Measurements from ENCODE around the gene IQCN.

Gene IQCN

GRCh38 chr19:18287836-18288772 is 13.9 kb upstream of the IQCN start:
- TF ChIP-seq CTCF (IDR thresholded peaks at IDR 0.05; ENCODE audit: poor library complexity, severe bottlenecking): no peak
- Histone ChIP-seq H3K36me3 (ENCODE audit: low read depth) (no peaks in the 10 kb centered on the region), H3K27me3 (ENCODE audit: insufficient read depth, poor library complexity, severe bottlenecking) (no peaks in the 10 kb centered on the region), H3K4me3 (ENCODE audit: severe bottlenecking) (no peak overlapping the region), H3K9me3 (ENCODE audit: severe bottlenecking) (no peaks in the 10 kb centered on the region), H3K27ac (ENCODE audit: poor library complexity, severe bottlenecking) (no peak overlapping the region), H3K4me1 (ENCODE audit: insufficient read depth, poor library complexity, severe bottlenecking) (peaks cover 3% of the 10 kb centered on the region)
- DNase-seq (ENCODE audit: low spot score) (no peak), ATAC-seq (ENCODE audit: low read depth) (no peak)

- Histone ChIP-seq H3K27me3 (ENCODE audit: insufficient read depth, poor library complexity, severe bottlenecking) (no peaks in the 10 kb centered on the region), H3K4me3 (ENCODE audit: severe bottlenecking) (no peak overlapping the region), H3K36me3 (ENCODE audit: low read depth) (no peaks in the 10 kb centered on the region), H3K9me3 (ENCODE audit: severe bottlenecking) (no peaks in the 10 kb centered on the region), H3K27ac (ENCODE audit: poor library complexity, severe bottlenecking) (no peak overlapping the region), H3K4me1 (ENCODE audit: insufficient read depth, poor library complexity, severe bottlenecking) (peaks cover 7% of the 10 kb centered on the region)
- DNase-seq (ENCODE audit: low spot score) (no peak), ATAC-seq (ENCODE audit: low read depth) (no peak)
- TF ChIP-seq CTCF (IDR thresholded peaks at IDR 0.05; ENCODE audit: poor library complexity, severe bottlenecking): no peak
Observed at GRCh38 chr19:18286973-18287635, 12.9 kb upstream of the IQCN start.

- peaks cover 7% of the 10 kb centered on the region for H3K4me1 ChIP-seq (ENCODE audit: insufficient read depth, poor library complexity, severe bottlenecking)
- no peak for TF ChIP-seq CTCF (IDR thresholded peaks at IDR 0.05; ENCODE audit: poor library complexity, severe bottlenecking)
- H3K36me3 ChIP-seq (ENCODE audit: low read depth): no peaks in the 10 kb centered on the region
- H3K27me3 ChIP-seq (ENCODE audit: insufficient read depth, poor library complexity, severe bottlenecking): no peaks in the 10 kb centered on the region
- no peak for ATAC-seq (ENCODE audit: low read depth)
- DNase-seq (ENCODE audit: low spot score): no peak
- H3K9me3 ChIP-seq (ENCODE audit: severe bottlenecking): no peaks in the 10 kb centered on the region
- H3K4me3 ChIP-seq (ENCODE audit: severe bottlenecking): no peak overlapping the region
- no peak overlapping the region for H3K27ac ChIP-seq (ENCODE audit: poor library complexity, severe bottlenecking)
Observed at GRCh38 chr19:18284712-18285360, 10.6 kb upstream of the IQCN start.

GRCh38 chr19:18283338-18283737 is 9.1 kb upstream of the IQCN start:
- H3K27ac ChIP-seq (ENCODE audit: poor library complexity, severe bottlenecking): peak overlapping the region; percentile 95
- peaks cover 7% of the 10 kb centered on the region for H3K4me1 ChIP-seq (ENCODE audit: insufficient read depth, poor library complexity, severe bottlenecking)
- no peak for ATAC-seq (ENCODE audit: low read depth)
- no peaks in the 10 kb centered on the region for H3K9me3 ChIP-seq (ENCODE audit: severe bottlenecking)
- no peak for DNase-seq (ENCODE audit: low spot score)
- H3K36me3 ChIP-seq (ENCODE audit: low read depth): peaks cover 8% of the 10 kb centered on the region
- TF ChIP-seq CTCF (IDR thresholded peaks at IDR 0.05; ENCODE audit: poor library complexity, severe bottlenecking): no peak
- no peaks in the 10 kb centered on the region for H3K27me3 ChIP-seq (ENCODE audit: insufficient read depth, poor library complexity, severe bottlenecking)
- no peak overlapping the region for H3K4me3 ChIP-seq (ENCODE audit: severe bottlenecking)

All from RWPE2 (cell line).